Upper lobe of right lung (tissue), 1 donor: ENCODE data around the gene CPNE7. TPM values are rescaled to one million over a fixed set of nuclear protein-coding genes. Genes with fewer than 3 reads are reported as not detected.

Source experiments
- ATAC-seq: fragments of 200-7000 bp; cut with Tn5 transposase; one replicate; pipeline ENCODE4 v1.9.1; 2020; ENCODE audit warnings: mild to moderate bottlenecking, moderate library complexity
- DNase-seq: peaks from one replicate; pipeline ENCODE4 v3.0.0-alpha.2; 2020
- H3K27ac ChIP-seq: fragments of 200-600 bp; one replicate; pipeline ENCODE4 v1.8.0; 2022
- H3K27me3 ChIP-seq: fragments of 200-600 bp; one replicate; pipeline ENCODE4 v1.8.0; 2022; ENCODE audit warnings: mild to moderate bottlenecking
- H3K36me3 ChIP-seq: fragments of 200-600 bp; one replicate; pipeline ENCODE4 v1.8.0; 2022
- H3K4me1 ChIP-seq: fragments of 200-600 bp; one replicate; pipeline ENCODE4 v1.8.0; 2022
- H3K4me3 ChIP-seq: fragments of 200-600 bp; one replicate; pipeline ENCODE4 v1.8.0; 2022; ENCODE audit warnings: mild to moderate bottlenecking
- H3K9me3 ChIP-seq: fragments of 200-600 bp; one replicate; pipeline ENCODE4 v1.8.0; 2022
- CTCF ChIP-seq: fragments of 200-600 bp; IDR thresholded peaks from one replicate; pipeline ENCODE4 v1.8.0; 2022; ENCODE audit warnings: antibody characterized with exemption
- intact Hi-C: fragments of 100-400 bp; cut with DNase I; formaldehyde crosslinking; loops from one replicate; pipeline ENCODE4 v1.11.0; 2022
- total RNA-seq: library from RNA; stranded (reverse); fragmentation: NEBNext Ultra II Directional; extraction: Animal tissue kit (Norgen Biotek cat#: 25700); gene quantifications from one replicate; pipeline ENCODE4 v1.2.1, GENCODE V29; 2021
- donor health status: DM: no; HTN: yes; CAD: no; lungs with severe emphysema.

Gene CPNE7
- total RNA-seq, 1 donor from 2014 or later, result 4.8 TPM

DNA sequence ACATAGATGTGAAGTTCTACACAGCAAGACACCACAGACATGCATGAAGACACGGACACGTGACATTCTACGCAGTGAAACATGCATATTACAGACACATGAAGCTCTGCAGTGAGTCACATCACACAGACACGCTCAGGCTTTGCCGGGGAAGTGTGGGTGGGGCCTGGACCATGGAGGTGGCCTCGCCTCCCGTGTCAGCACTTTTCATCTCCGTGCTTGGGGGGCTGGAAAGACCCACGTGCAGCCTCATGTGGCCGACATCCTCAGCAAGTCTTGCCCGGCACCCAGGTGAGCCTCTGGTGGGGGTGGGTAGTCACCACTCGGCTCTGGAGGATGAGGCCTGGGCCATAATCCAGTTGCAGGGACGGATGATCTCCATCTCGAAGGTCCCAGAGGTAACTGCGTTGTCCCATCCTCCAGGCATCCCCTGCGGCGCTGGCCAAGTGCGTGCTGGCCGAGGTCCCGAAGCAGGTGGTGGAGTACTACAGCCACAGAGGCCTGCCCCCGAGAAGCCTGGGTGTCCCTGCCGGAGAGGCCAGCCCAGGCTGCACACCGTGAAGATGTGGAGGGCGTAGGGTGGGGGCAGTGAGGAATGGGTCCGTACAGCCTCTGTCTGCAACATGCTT, 20.6 kb downstream of the CPNE7 start:
- intact Hi-C loops, result no loop called here
- no peaks in the 10 kb centered on the region for H3K36me3 ChIP-seq
- TF ChIP-seq CTCF, result no peak
- H3K9me3 ChIP-seq, result no peaks in the 10 kb centered on the region
- H3K4me3 ChIP-seq, result no peak overlapping the region
- DNase-seq (no peak), ATAC-seq (no peak)
- H3K27me3 ChIP-seq, result no peaks in the 10 kb centered on the region
- H3K27ac ChIP-seq, result no peak overlapping the region
- H3K4me1 ChIP-seq, result no peaks in the 10 kb centered on the region

DNA sequence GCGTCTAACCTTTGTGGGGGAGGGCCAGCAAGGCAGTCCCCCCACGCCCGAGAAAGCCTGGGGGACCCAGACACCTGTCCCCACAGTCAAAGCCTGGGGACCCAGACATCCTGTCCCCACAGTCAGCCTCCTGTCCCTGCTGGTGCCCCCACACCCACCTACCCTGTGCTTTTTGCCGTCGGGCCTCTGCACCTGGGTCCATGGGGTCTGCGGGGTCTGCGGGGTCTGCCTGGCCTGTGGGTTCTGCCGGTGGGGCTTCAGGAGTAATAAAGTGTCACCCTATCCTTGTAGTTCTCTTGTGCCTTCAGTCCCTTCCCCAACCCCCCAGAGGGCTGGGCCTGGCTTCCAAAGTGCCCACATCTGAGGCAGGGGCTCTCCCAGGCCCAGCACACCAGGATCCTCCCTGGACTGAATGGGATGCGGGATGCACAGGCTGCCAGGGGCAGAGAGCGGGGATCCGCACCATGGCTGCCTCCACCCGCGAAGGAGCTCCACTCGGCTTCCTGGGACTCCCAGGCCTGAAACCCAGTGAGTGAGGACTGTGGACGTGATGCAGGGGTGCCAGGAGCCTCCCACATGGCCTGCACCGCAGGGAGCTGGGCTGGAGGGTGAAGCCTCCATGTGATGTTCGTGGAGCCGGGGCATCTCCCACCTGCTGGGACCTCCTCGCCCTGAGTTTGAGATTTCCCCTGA, 21.5 kb downstream of the CPNE7 start:
- TF ChIP-seq CTCF, result no peak
- H3K4me1 ChIP-seq, result peaks cover 2% of the 10 kb centered on the region
- H3K9me3 ChIP-seq, result no peaks in the 10 kb centered on the region
- DNase-seq (no peak), ATAC-seq (no peak)
- no peak overlapping the region for H3K4me3 ChIP-seq
- intact Hi-C loops, result no loop called here
- no peak overlapping the region for H3K27ac ChIP-seq
- H3K27me3 ChIP-seq, result no peaks in the 10 kb centered on the region
- H3K36me3 ChIP-seq, result no peaks in the 10 kb centered on the region

DNA sequence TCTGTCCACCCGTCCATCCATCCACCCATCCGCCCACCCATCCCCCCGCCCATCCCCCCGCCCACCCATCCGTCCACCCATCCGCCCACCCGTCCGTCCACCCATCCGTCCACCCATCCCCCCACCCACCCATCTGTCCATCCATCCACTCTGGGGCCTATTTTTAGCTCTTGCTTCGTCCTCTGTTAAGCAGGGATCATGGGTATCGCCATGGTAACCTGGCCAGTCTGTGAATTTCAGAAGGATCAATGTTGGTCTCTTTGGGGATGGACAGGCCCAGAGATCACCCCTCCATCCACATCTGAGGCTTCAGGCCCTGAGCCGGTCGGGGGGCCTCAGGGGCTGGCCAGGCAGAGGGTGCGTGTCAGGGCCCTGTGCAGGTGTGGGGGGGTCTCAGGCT, 22.6 kb downstream of the CPNE7 start:
- Histone ChIP-seq H3K27me3 (no peaks in the 10 kb centered on the region), H3K4me3 (no peak overlapping the region), H3K4me1 (peaks cover 9% of the 10 kb centered on the region), H3K36me3 (no peaks in the 10 kb centered on the region), H3K27ac (no peak overlapping the region), H3K9me3 (no peaks in the 10 kb centered on the region)
- DNase-seq (no peak), ATAC-seq (no peak)
- intact Hi-C loops, result no loop called here
- TF ChIP-seq CTCF, result no peak

- peaks cover 9% of the 10 kb centered on the region for H3K4me1 ChIP-seq
- H3K27me3 ChIP-seq, result no peaks in the 10 kb centered on the region
- H3K9me3 ChIP-seq, result no peaks in the 10 kb centered on the region
- TF ChIP-seq CTCF, result peak; percentile 16
- ATAC-seq, result peak; percentile 32
- H3K4me3 ChIP-seq, result no peak overlapping the region
- no peaks in the 10 kb centered on the region for H3K36me3 ChIP-seq
- no peak overlapping the region for H3K27ac ChIP-seq
- intact Hi-C loops, result no loop called here
- no peak for DNase-seq
Measured at GRCh38 chr16:89599451-89599858, 23.9 kb downstream of the CPNE7 start.

DNA sequence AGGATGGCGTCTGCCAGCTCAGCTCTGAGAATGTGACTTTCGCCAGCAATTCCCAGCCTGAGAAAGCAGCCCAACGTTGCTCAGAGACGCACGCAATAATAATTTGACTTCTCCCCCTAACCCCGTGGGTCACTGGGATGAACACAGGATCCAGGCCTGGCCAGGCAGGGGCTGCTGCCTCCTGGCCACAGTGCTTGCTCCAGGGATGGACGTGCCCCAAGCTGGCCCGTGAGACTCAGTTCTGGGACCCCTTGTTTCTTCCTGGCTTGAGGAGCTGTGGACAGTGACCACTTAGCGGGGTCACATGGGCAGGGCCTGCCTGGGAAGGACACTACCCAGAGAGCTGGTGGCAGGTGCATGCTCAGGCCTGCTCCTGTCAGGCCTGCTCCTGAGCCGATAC, 24.3 kb downstream of the CPNE7 start:
- intact Hi-C loops, result no loop called here
- TF ChIP-seq CTCF, result no peak
- ATAC-seq (no peak), DNase-seq (no peak)
- no peak overlapping the region for H3K4me3 ChIP-seq
- H3K27ac ChIP-seq, result no peak overlapping the region
- no peaks in the 10 kb centered on the region for H3K27me3 ChIP-seq
- no peaks in the 10 kb centered on the region for H3K36me3 ChIP-seq
- no peaks in the 10 kb centered on the region for H3K9me3 ChIP-seq
- peaks cover 9% of the 10 kb centered on the region for H3K4me1 ChIP-seq
